HepG2 (cell line): ENCODE measurements around the gene SLC12A9. TPM values are rescaled to one million over a fixed set of nuclear protein-coding genes. Genes with fewer than 3 reads are reported as not detected.
A peak's percentile ranks its signal among the peaks of the same experiment; 100 is the strongest.

Experiments used
- ATAC-seq: fragments of 200-7000 bp; cut with Tn5 transposase; 3 replicates; pipeline ENCODE4 v1.9.1; 2020; ENCODE audit warnings: mild to moderate bottlenecking, moderate library complexity
- BruUV-seq: library from RNA; stranded (reverse); fragments of 400-500 nt; replicated peaks from 2 replicates; lab custom pipeline; 2021; lab: Mats Ljungman, UMichigan
- CTCF ChIA-PET: fragments of 300-600 bp; formaldehyde crosslinking; extraction: SDS; loops from one replicate; lab custom pipeline; 2021; ENCODE audit warnings: low total read pairs, inconsistent platforms, low intra/inter-chr PET ratio; lab: Yijun Ruan, JAX
- POLR2A ChIA-PET: fragments of 350-600 bp; sonication (Branson Sonifier 250); formaldehyde crosslinking; loops from one replicate; lab custom pipeline; 2020; ENCODE audit warnings: antibody characterized with exemption, inconsistent platforms; lab: Yijun Ruan, JAX
- DNase-seq: peaks from one replicate; pipeline ENCODE4 v3.0.0-alpha.2; 2015; ENCODE audit warnings: low spot score
- FAIRE-seq: peaks from 3 replicates; lab custom pipeline; 2011; peaks lifted over from hg19 to GRCh38; lab: Jason Lieb, UNC
- H2AFZ ChIP-seq: one replicate; pipeline ENCODE4 v1.6.1; 2011; ENCODE audit warnings: low read length, inconsistent platforms
- H3K27ac ChIP-seq: fragments of 300-600 bp; 3 replicates; pipeline ENCODE4 v1.8.0; 2011; ENCODE audit warnings: mixed run types, mild to moderate bottlenecking, mixed read lengths, low read length, inconsistent platforms; ENCODE audit not compliant: insufficient read depth; ENCODE audit errors: extremely low read length
- H3K27me3 ChIP-seq, 2 experiments: fragments of 200-600 bp in 1 of 2; 2 replicates in 1 of 2; 3 replicates in 1 of 2; pipeline versions ENCODE4 v1.6.0 to v1.8.0; 2011; ENCODE audit warnings: low read length in 2 of 2, mild to moderate bottlenecking in 2 of 2, moderate library complexity in 2 of 2, inconsistent platforms in 1 of 2; ENCODE audit not compliant: insufficient read depth in 2 of 2, control insufficient read depth in 1 of 2
- H3K36me3 ChIP-seq, 2 experiments: fragments of 200-600 bp in 1 of 2; replicated peaks in 1 of 2; 2 replicates in 1 of 2; 3 replicates in 1 of 2; pipeline versions ENCODE4 v1.5.1 to v1.8.0; 2011; ENCODE audit warnings: low read length in 2 of 2, inconsistent platforms in 1 of 2; ENCODE audit not compliant: insufficient read depth in 2 of 2, control insufficient read depth in 1 of 2
- H3K4me1 ChIP-seq: 2 replicates; pipeline ENCODE4 v1.5.1; 2012; ENCODE audit warnings: low read length, inconsistent platforms; ENCODE audit not compliant: insufficient read depth
- H3K4me2 ChIP-seq: 2 replicates; pipeline ENCODE4 v1.6.0; 2011; ENCODE audit warnings: low read depth, low read length, inconsistent platforms
- H3K4me3 ChIP-seq, 3 experiments: fragments of 200-600 bp in 1 of 3; sonication (generic), shearing (Covaris generic) in 1 of 3; replicated peaks in 1 of 3; 2 replicates each; pipeline ENCODE4 v1.5.1; 2011 to 2016; ENCODE audit warnings: low read length in 3 of 3, inconsistent platforms in 2 of 3, low read depth in 2 of 3, mild to moderate bottlenecking in 2 of 3, control low read depth in 1 of 3, mixed read lengths in 1 of 3; ENCODE audit not compliant: insufficient read depth in 1 of 3
- H3K79me2 ChIP-seq: one replicate; pipeline ENCODE4 v1.6.1; 2011; ENCODE audit warnings: low read length, inconsistent platforms; ENCODE audit not compliant: insufficient read depth
- H3K9ac ChIP-seq: 2 replicates; pipeline ENCODE4 v1.6.0; 2011; ENCODE audit warnings: mild to moderate bottlenecking, low read depth, low read length, inconsistent platforms; ENCODE audit not compliant: insufficient read depth
- H3K9me3 ChIP-seq: 2 replicates; pipeline ENCODE4 v1.5.1; 2012; ENCODE audit warnings: mild to moderate bottlenecking, low read length
- H4K20me1 ChIP-seq: 2 replicates; pipeline ENCODE4 v1.6.0; 2011; ENCODE audit warnings: inconsistent platforms, mild to moderate bottlenecking, low read length, moderate library complexity; ENCODE audit not compliant: insufficient read depth
- EP300 ChIP-seq, 3 experiments: sonication (generic) in 1 of 3; formaldehyde crosslinking in 1 of 3; IDR thresholded peaks; 2 replicates each; pipeline versions ENCODE4 v1.5.1 to v1.6.1; 2011 to 2020; ENCODE audit warnings: low read depth in 2 of 3, low read length in 2 of 3, borderline replicate concordance in 1 of 3, improper control_type of control experiment in 1 of 3, mild to moderate bottlenecking in 1 of 3, missing genetic modification reagents in 1 of 3, moderate library complexity in 1 of 3
- ETV6 ChIP-seq: sonication (generic); formaldehyde crosslinking; conservative IDR thresholded peaks from 2 replicates; pipeline ENCODE4 v1.4.0; 2020; ENCODE audit warnings: missing genetic modification reagents
- HIC2 ChIP-seq: sonication (generic); formaldehyde crosslinking; IDR thresholded peaks from 2 replicates; pipeline ENCODE4 v1.9.0; 2022; ENCODE audit warnings: low read depth, missing genetic modification reagents
- HNF4A ChIP-seq: sonication (generic); formaldehyde crosslinking; IDR thresholded peaks from 2 replicates; pipeline ENCODE4 v1.4.0; 2020; ENCODE audit warnings: missing genetic modification reagents
- HNF4G ChIP-seq, 2 experiments: sonication (generic) in 1 of 2; formaldehyde crosslinking in 1 of 2; IDR thresholded peaks; 2 replicates each; pipeline versions ENCODE4 v1.4.0 to v1.6.1; 2011 to 2020; ENCODE audit warnings: borderline replicate concordance in 2 of 2, low read depth in 2 of 2, mild to moderate bottlenecking in 2 of 2, low read length in 1 of 2, missing genetic modification reagents in 1 of 2, moderate library complexity in 1 of 2
- KLF9 ChIP-seq: IDR thresholded peaks from 2 replicates; pipeline ENCODE4 v1.6.1; 2016; ENCODE audit warnings: low read depth
- LCORL ChIP-seq, 2 experiments: fragments of 450-650 bp in 1 of 2; sonication (generic) in 1 of 2; formaldehyde crosslinking in 1 of 2; IDR thresholded peaks; 2 replicates each; pipeline versions ENCODE4 v1.5.0 to v1.6.1; 2017 to 2020; ENCODE audit warnings: antibody characterized with exemption in 1 of 2, missing genetic modification reagents in 1 of 2
- MAFG ChIP-seq: sonication (generic); formaldehyde crosslinking; IDR thresholded peaks from 2 replicates; pipeline ENCODE4 v1.5.1; 2020; ENCODE audit warnings: mild to moderate bottlenecking, missing genetic modification reagents
- PITX1 ChIP-seq: sonication (generic); formaldehyde crosslinking; IDR thresholded peaks from 2 replicates; pipeline ENCODE4 v1.5.1; 2020; ENCODE audit warnings: mild to moderate bottlenecking, missing genetic modification reagents
- RAD51 ChIP-seq: fragments of 450-650 bp; IDR thresholded peaks from 2 replicates; pipeline ENCODE4 v1.6.1; 2016; ENCODE audit warnings: borderline replicate concordance
- SAP130 ChIP-seq: IDR thresholded peaks from 2 replicates; pipeline ENCODE4 v1.6.1; 2016; ENCODE audit warnings: low read depth
- SNAPC5 ChIP-seq: sonication (generic); formaldehyde crosslinking; IDR thresholded peaks from 2 replicates; pipeline ENCODE4 v1.8.1; 2023; ENCODE audit warnings: mild to moderate bottlenecking, missing genetic modification reagents, borderline replicate concordance
- SP1 ChIP-seq, 2 experiments: fragments of 450-650 bp in 1 of 2; sonication (generic) in 1 of 2; formaldehyde crosslinking in 1 of 2; IDR thresholded peaks; 2 replicates each; pipeline versions ENCODE4 v1.4.0 to v1.6.1; 2016 to 2020; ENCODE audit warnings: missing genetic modification reagents in 1 of 2
- TBL1XR1 ChIP-seq: fragments of 150-350 bp; IDR thresholded peaks from 2 replicates; pipeline ENCODE4 v1.6.1; 2014; ENCODE audit warnings: borderline replicate concordance, low read length; ENCODE audit not compliant: partially characterized antibody
- TMF1 ChIP-seq: sonication (generic); formaldehyde crosslinking; IDR thresholded peaks from 2 replicates; pipeline ENCODE4 v1.8.1; 2022; ENCODE audit warnings: low read depth, missing genetic modification reagents
- ZNF496 ChIP-seq: sonication (generic); formaldehyde crosslinking; IDR thresholded peaks from 2 replicates; pipeline ENCODE4 v1.8.1; 2023; ENCODE audit warnings: mild to moderate bottlenecking, moderate library complexity, missing genetic modification reagents; ENCODE audit not compliant: insufficient replicate concordance
- ZNF879 ChIP-seq: sonication (generic); formaldehyde crosslinking; IDR thresholded peaks from 2 replicates; pipeline ENCODE4 v1.8.1; 2023; ENCODE audit warnings: missing genetic modification reagents
- WGBS: methylation state at CpG from one replicate; pipeline ENCODE4 v1.1.6; 2017; ENCODE audit warnings: low lambda C conversion rate; 5-methylcytosine and 5-hydroxymethylcytosine counted together
- in situ Hi-C: cut with HindIII; loops from 2 replicates; pipeline ENCODE4 v1.10.0; 2017; ENCODE audit warnings: low pct_unique_long_range_greater_than_20kb; ENCODE audit not compliant: extremely low pct_ligation_motif_present
- intact Hi-C: fragments of 100-400 bp; cut with micrococcal nuclease; formaldehyde crosslinking; loops from one replicate; pipeline ENCODE4 v1.10.0; 2022; ENCODE audit not compliant: unreplicated experiment
- polyA plus RNA-seq, 8 experiments: library from polyadenylated mRNA; depleted of rRNA in 3 of 8; stranded (reverse) in 7 of 8; unstranded in 1 of 8; fragments of >200 nt; fragmentation: Illumina TruSeq in 4 of 8; extraction: Trizol in 4 of 8; gene quantifications; 2 replicates each; pipeline versions ENCODE4 v1.2.1 to v1.2.3, GENCODE V29; 2011 to 2016; ENCODE audit warnings: low read depth in 4 of 8, missing spikeins in 1 of 8, mixed read lengths in 1 of 8; ENCODE audit not compliant: insufficient read depth in 1 of 8
- total RNA-seq, 5 experiments: library from RNA; depleted of rRNA; stranded (reverse); fragments of >200 nt; fragmentation: Illumina TruSeq; extraction: Trizol; gene quantifications; 2 replicates each; pipeline ENCODE4 v1.2.3, GENCODE V29; 2016; ENCODE audit warnings: low read depth in 1 of 5
- TF ChIP-seq, protein P1 (sequence below): conservative IDR thresholded peaks from 2 replicates; pipeline ENCODE4 v1.6.1; 2018; ENCODE audit warnings: missing genetic modification reagents
- TF ChIP-seq, protein P2 (sequence below): IDR thresholded peaks from 2 replicates; pipeline ENCODE4 v1.6.1; 2016; ENCODE audit warnings: low read depth, borderline replicate concordance
- TF ChIP-seq, protein P3 (sequence below): sonication (generic); formaldehyde crosslinking; IDR thresholded peaks from 2 replicates; pipeline ENCODE4 v1.4.0; 2020; ENCODE audit warnings: mild to moderate bottlenecking, missing genetic modification reagents

The SLC12A9 gene
- total and polyA plus RNA-seq, 2 of the 13 experiments (the other 11 are each of a cell fraction or from before 2014, with no cell fraction given), result 8.7 to 16.6 TPM

DNA sequence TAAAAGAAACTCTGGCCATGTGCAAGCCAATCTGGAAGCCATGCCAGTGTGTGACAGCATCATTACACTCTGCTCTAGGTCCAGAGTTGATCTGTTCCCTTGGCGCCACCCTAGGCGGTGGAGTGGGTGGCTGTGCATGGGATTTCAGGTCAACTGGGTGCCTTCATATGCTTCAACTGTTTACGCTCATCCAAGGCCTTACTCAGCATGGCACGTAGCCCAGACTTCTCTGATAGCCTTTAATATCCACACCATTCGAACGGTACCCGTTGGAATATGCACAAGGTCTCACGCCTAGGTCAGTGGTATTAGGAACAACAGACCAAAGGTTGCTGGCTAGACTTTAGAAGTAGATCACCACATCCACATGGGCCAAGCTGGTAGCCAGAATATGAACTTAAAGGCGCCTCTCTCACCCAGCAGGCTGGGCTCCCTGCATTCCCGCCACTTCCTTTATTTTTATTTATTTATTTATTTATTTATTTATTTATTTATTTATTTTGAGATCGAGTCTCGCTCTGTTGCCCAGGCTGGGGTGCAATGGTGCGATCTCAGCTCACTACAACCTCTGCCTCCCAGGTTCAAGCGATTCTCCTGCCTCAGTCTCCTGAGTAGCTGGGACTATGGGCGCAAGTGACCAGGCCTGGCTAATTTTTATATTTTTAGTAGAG is 61.8 kb downstream of the SLC12A9 start:
- H3K27me3 ChIP-seq, result no peaks in the 10 kb centered on the region
- H2AFZ ChIP-seq, result no peak overlapping the region
- POLR2A ChIA-PET, result no interaction called here
- BruUV-seq, result no TSS peak
- no peaks in the 10 kb centered on the region for H3K9me3 ChIP-seq
- CTCF ChIA-PET, result no interaction called here
- no peak for FAIRE-seq
- intact Hi-C loops (no loop called here), in situ Hi-C loops (no loop called here)
- H3K9ac ChIP-seq, result no peak overlapping the region
- peak; percentile 85 for ATAC-seq
- WGBS, result 60% methylated on average over 10 of the region's 15 CpGs
- H3K4me3 ChIP-seq, result no peak overlapping the region
- H3K79me2 ChIP-seq, result no peaks in the 10 kb centered on the region
- peak overlapping the region; percentile 2; the same call in 1 of the 2 replicates for H3K4me2 ChIP-seq
- peaks cover 19% of the 10 kb centered on the region for H3K4me1 ChIP-seq
- H3K36me3 ChIP-seq, result no peaks in the 10 kb centered on the region
- DNase-seq, result peak; percentile 32
- no peak overlapping the region for H3K27ac ChIP-seq
- no peaks in the 10 kb centered on the region for H4K20me1 ChIP-seq
- TF ChIP-seq KLF9 (CRISPR knock-in tag), result no peak
- 0 out of 2 replicates have a peak, but pooled peaks have one; percentile 23 for TF ChIP-seq PITX1 (CRISPR knock-in tag)
- 0 out of 2 replicates have a peak, but pooled peaks have one; percentile 16 for TF ChIP-seq SAP130 (CRISPR knock-in tag)
- no peak for TF ChIP-seq RAD51
- no peak for TF ChIP-seq MAFG (CRISPR knock-in tag)
- TF ChIP-seq SNAPC5 (CRISPR knock-in tag), result no peak
- TF ChIP-seq EP300 (IDR thresholded peaks at IDR 0.05; ENCODE audit: low read depth in 2 of 2, low read length in 2 of 2), result no peak
- TF ChIP-seq EP300 (CRISPR knock-in tag; IDR thresholded peaks at IDR 0.05; ENCODE audit: borderline replicate concordance), result no peak
- TF ChIP-seq, protein P1, sequence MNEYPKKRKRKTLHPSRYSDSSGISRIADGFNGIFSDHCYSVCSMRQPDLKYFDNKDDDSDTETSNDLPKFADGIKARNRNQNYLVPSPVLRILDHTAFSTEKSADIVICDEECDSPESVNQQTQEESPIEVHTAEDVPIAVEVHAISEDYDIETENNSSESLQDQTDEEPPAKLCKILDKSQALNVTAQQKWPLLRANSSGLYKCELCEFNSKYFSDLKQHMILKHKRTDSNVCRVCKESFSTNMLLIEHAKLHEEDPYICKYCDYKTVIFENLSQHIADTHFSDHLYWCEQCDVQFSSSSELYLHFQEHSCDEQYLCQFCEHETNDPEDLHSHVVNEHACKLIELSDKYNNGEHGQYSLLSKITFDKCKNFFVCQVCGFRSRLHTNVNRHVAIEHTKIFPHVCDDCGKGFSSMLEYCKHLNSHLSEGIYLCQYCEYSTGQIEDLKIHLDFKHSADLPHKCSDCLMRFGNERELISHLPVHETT (CRISPR knock-in tag), result no peak
- TF ChIP-seq, protein P2, sequence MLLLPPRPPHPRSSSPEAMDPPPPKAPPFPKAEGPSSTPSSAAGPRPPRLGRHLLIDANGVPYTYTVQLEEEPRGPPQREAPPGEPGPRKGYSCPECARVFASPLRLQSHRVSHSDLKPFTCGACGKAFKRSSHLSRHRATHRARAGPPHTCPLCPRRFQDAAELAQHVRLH (CRISPR knock-in tag), result no peak
- TF ChIP-seq SP1 (IDR thresholded peaks at IDR 0.05), result no peak
- no peak for TF ChIP-seq SP1 (CRISPR knock-in tag; IDR thresholded peaks at IDR 0.05)
- TF ChIP-seq HIC2 (CRISPR knock-in tag), result 0 out of 2 replicates have a peak, but pooled peaks have one; percentile 24
- no peak for TF ChIP-seq TBL1XR1
- TF ChIP-seq LCORL (IDR thresholded peaks at IDR 0.05), result no peak
- no peak for TF ChIP-seq LCORL (CRISPR knock-in tag; IDR thresholded peaks at IDR 0.05)
- TF ChIP-seq HNF4A (CRISPR knock-in tag), result peak; percentile 59; the same call in 1 of the 2 replicates
- TF ChIP-seq ZNF879 (CRISPR knock-in tag), result no peak
- no peak for TF ChIP-seq ZNF496 (CRISPR knock-in tag)
- no peak for TF ChIP-seq TMF1 (CRISPR knock-in tag)
- no peak for TF ChIP-seq ETV6 (CRISPR knock-in tag)
- TF ChIP-seq HNF4G (IDR thresholded peaks at IDR 0.05; ENCODE audit: borderline replicate concordance, low read depth, low read length), result no peak
- TF ChIP-seq HNF4G (CRISPR knock-in tag; IDR thresholded peaks at IDR 0.05; ENCODE audit: borderline replicate concordance, low read depth), result no peak
- TF ChIP-seq, protein P3, sequence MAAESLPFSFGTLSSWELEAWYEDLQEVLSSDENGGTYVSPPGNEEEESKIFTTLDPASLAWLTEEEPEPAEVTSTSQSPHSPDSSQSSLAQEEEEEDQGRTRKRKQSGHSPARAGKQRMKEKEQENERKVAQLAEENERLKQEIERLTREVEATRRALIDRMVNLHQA, result no peak
